PC-3 (cell line): ENCODE results near the gene YEATS4.

Experiments
- EZH2 ChIP-seq: fragments of 300-600 bp; sonication (generic); IDR thresholded peaks from one replicate; pipeline ENCODE4 v1.6.1; 2017; ENCODE audit warnings: antibody characterized with exemption, mild to moderate bottlenecking, low read length; ENCODE audit not compliant: unreplicated experiment
- TF ChIP-seq, protein P1 (sequence below): fragments of 300-600 bp; sonication (generic); conservative IDR thresholded peaks from 2 replicates; pipeline ENCODE4 v1.5.1; 2017; ENCODE audit warnings: antibody characterized with exemption, low read depth, mild to moderate bottlenecking, low read length

DNA sequence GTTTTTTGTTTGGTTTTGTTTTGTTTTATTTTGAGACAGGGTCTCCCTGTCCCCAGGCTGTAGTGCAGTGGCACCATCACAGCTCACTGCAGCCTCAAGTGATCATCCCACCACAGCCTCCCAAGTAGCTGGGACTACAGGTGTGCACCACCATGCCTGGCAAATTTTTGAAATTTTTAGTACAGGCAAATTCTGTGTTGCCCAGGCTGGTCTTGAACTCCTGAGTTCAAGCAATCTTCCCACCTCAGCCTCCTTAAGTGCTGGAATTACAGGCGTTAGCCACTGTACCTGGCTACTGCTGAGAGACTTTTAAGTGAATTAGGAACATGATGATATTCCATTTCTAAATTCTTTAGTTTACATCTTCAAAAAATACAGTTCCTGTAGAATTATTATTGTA lies 8.8 kb upstream of the YEATS4 start:
- TF ChIP-seq, protein P1, sequence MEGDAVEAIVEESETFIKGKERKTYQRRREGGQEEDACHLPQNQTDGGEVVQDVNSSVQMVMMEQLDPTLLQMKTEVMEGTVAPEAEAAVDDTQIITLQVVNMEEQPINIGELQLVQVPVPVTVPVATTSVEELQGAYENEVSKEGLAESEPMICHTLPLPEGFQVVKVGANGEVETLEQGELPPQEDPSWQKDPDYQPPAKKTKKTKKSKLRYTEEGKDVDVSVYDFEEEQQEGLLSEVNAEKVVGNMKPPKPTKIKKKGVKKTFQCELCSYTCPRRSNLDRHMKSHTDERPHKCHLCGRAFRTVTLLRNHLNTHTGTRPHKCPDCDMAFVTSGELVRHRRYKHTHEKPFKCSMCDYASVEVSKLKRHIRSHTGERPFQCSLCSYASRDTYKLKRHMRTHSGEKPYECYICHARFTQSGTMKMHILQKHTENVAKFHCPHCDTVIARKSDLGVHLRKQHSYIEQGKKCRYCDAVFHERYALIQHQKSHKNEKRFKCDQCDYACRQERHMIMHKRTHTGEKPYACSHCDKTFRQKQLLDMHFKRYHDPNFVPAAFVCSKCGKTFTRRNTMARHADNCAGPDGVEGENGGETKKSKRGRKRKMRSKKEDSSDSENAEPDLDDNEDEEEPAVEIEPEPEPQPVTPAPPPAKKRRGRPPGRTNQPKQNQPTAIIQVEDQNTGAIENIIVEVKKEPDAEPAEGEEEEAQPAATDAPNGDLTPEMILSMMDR, result no peak
- no peak for TF ChIP-seq EZH2
